ENCODE data around the gene GBP1.

GRCh38 chr1:89098857-89099256 lies 33.8 kb upstream of the GBP1 start:
- TF ChIP-seq CTCF (conservative IDR thresholded peaks at IDR 0.05; ENCODE audit: low read length) (no peak), EZH2phosphoT487 (IDR thresholded peaks at IDR 0.05; ENCODE audit: borderline replicate concordance, low read depth, low read length) (no peak)

Measured in OCI-LY7 (cell line).